ENCODE data around the gene CITED2. TPM values are rescaled to one million over a fixed set of nuclear protein-coding genes. Genes with fewer than 3 reads are reported as not detected.
A peak's percentile ranks its signal among the peaks of the same experiment; 100 is the strongest.

Gene CITED2
- total RNA-seq, 2 experiments from 2014 or later, result 45.1 to 58.1 TPM

DNA sequence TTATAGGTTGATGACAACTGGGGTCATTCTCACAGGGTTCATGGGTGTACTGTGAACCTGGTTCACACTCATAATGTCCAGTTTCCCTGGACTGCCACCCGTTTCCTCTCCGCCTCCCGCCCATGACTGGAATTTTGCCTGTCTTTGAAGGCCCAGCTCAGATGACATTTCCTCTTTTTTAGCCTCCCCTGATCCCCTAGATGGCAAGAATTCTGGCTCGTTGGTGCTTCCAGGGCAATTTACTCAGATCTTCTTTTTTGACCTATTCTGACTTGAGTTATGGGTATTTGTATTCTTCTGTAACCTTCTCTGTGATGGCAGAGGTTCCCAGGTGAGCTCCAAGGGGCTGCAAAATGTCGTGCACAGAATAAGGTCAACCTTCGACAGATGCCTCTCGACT is 5.7 kb upstream of the CITED2 start:
- no peak for ATAC-seq
- no peak overlapping the region for H3K27ac Mint-ChIP-seq
- DNase-seq, result no peak
- POLR2A ChIA-PET, result no interaction called here
- H3K9me3 Mint-ChIP-seq (ENCODE audit: low read depth), result no peaks in the 10 kb centered on the region
- intact Hi-C loops (cut with DNase I, micrococcal nuclease), result no loop called here
- H3K4me3 Mint-ChIP-seq, result no peak overlapping the region
- CTCF ChIA-PET, result interaction anchor here (0.8 to 1.9 kb wide), 3 partner anchors 10 to 161 kb away, joined by 4 to 5 read pairs (median 5); no protein-coding TSS in a partner anchor
- H3K36me3 Mint-ChIP-seq (ENCODE audit: low read depth), result no peaks in the 10 kb centered on the region
- peaks cover 17% of the 10 kb centered on the region for H3K4me1 Mint-ChIP-seq
- H3K27me3 Mint-ChIP-seq, result no peaks in the 10 kb centered on the region

- peak; percentile 42 for DNase-seq
- ChIA-PET CTCF (interaction anchor here (0.6 to 1.9 kb wide), 4 partner anchors 14 to 435 kb away, joined by 3 to 5 read pairs (median 4); no protein-coding TSS in a partner anchor), POLR2A (interaction anchor here (0.6 kb wide), 1 partner anchor 386 kb away, joined by 3 read pairs; no protein-coding TSS in a partner anchor)
- Mint-ChIP-seq H3K36me3 (ENCODE audit: low read depth) (peaks cover 5% of the 10 kb centered on the region), H3K9me3 (ENCODE audit: low read depth) (no peaks in the 10 kb centered on the region), H3K4me3 (no peak overlapping the region), H3K27me3 (no peaks in the 10 kb centered on the region), H3K4me1 (peaks cover 17% of the 10 kb centered on the region), H3K27ac (peak overlapping the region; percentile 27)
- intact Hi-C loops (cut with DNase I, micrococcal nuclease), result loop anchor here (1.0 to 10.0 kb wide), 5 partner anchors 40 to 1546 kb away; no protein-coding TSS in a partner anchor
- ATAC-seq, result no peak
Observed at GRCh38 chr6:139378882-139379341, 4.5 kb upstream of the CITED2 start.

GRCh38 chr6:139378226-139378625 is 3.8 kb upstream of the CITED2 start:
- Mint-ChIP-seq H3K27me3 (no peaks in the 10 kb centered on the region), H3K4me1 (peaks cover 17% of the 10 kb centered on the region), H3K4me3 (no peak overlapping the region), H3K27ac (no peak overlapping the region), H3K9me3 (ENCODE audit: low read depth) (no peaks in the 10 kb centered on the region), H3K36me3 (ENCODE audit: low read depth) (peaks cover 11% of the 10 kb centered on the region)
- DNase-seq (no peak), ATAC-seq (no peak)
- POLR2A ChIA-PET, result no interaction called here
- intact Hi-C loops (cut with DNase I, micrococcal nuclease), result loop anchor here (5.0 to 10.0 kb wide), 4 partner anchors 504 to 1547 kb away; no protein-coding TSS in a partner anchor
- CTCF ChIA-PET, result interaction anchor here (0.6 to 1.9 kb wide), 4 partner anchors 13 to 214 kb away, joined by 3 to 5 read pairs (median 4); no protein-coding TSS in a partner anchor

DNA sequence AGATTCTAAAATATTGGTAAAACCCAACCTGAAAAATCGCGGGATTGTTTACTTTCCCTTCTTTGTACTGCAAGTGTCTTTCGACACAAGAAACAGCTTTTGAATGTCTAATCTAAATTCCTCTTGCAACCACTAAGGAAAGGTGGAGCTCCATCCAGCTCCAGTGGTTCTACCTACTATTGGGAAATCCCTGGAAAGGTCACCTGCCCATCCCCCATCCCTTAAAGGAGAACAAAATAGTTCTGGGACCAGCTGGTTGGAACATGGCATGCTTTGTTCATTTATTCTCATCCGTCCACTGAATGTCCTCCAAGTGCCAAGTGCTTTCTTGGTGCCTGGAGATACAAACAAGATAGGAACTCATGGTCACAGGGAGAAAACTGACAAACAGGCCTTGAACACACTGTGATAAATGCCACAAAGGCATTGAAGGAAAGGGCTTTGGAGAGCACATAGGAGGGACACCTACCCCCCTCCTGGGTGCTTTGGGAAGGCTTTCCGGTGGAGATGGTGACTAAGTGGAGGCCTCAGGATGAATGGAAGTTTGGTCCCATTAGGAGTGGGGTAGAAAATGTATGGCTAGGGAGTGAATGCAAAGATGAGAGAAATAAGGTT is 2.3 kb upstream of the CITED2 start:
- ChIA-PET CTCF (interaction anchor here (1.3 to 7.7 kb wide), 2 partner anchors 157 to 197 kb away, joined by 3 to 94 read pairs; no protein-coding TSS in a partner anchor), POLR2A (no interaction called here)
- DNase-seq, result no peak
- ATAC-seq, result no peak
- no peaks in the 10 kb centered on the region for H3K27me3 Mint-ChIP-seq
- no peak overlapping the region for H3K27ac Mint-ChIP-seq
- H3K36me3 Mint-ChIP-seq (ENCODE audit: low read depth), result peaks cover 23% of the 10 kb centered on the region
- peaks cover 20% of the 10 kb centered on the region for H3K4me1 Mint-ChIP-seq
- intact Hi-C loops (cut with DNase I, micrococcal nuclease), result loop anchor here (5.0 to 10.0 kb wide), 4 partner anchors 506 to 1548 kb away; no protein-coding TSS in a partner anchor
- peak overlapping the region; percentile 99 for H3K4me3 Mint-ChIP-seq
- no peaks in the 10 kb centered on the region for H3K9me3 Mint-ChIP-seq (ENCODE audit: low read depth)

DNA sequence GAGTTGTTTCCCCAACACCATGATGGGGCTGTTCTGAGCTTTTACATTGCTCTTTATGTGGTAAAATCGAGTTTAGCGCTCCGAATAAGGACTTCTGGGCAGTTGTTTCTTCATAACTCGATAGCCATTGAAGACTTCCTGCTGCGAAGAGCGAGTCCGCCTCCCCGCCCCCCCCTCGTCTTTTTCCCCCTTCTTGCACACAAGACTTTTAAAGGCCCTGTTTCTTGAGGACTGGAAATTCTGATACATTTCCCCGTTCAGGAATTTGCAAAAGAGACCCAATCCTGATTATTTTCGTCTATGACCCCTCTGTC is 1.5 kb upstream of the CITED2 start:
- Mint-ChIP-seq H3K36me3 (ENCODE audit: low read depth) (peaks cover 30% of the 10 kb centered on the region), H3K4me1 (peaks cover 28% of the 10 kb centered on the region), H3K27ac (peak overlapping the region; percentile 97), H3K27me3 (no peaks in the 10 kb centered on the region), H3K4me3 (peak overlapping the region; percentile 99), H3K9me3 (ENCODE audit: low read depth) (no peaks in the 10 kb centered on the region)
- intact Hi-C loops (cut with DNase I, micrococcal nuclease), result loop anchor here (5.0 to 10.0 kb wide), 4 partner anchors 506 to 1549 kb away; no protein-coding TSS in a partner anchor
- ATAC-seq (no peak), DNase-seq (peak; percentile 31)
- ChIA-PET CTCF (interaction anchor here (0.8 to 7.7 kb wide), 5 partner anchors 11 to 156 kb away, joined by 4 to 94 read pairs (median 6); partner anchors contain the start of gene TXLNB), POLR2A (interaction anchor here (0.8 kb wide), 1 partner anchor 140 kb away, joined by 3 read pairs; no protein-coding TSS in a partner anchor)

DNA sequence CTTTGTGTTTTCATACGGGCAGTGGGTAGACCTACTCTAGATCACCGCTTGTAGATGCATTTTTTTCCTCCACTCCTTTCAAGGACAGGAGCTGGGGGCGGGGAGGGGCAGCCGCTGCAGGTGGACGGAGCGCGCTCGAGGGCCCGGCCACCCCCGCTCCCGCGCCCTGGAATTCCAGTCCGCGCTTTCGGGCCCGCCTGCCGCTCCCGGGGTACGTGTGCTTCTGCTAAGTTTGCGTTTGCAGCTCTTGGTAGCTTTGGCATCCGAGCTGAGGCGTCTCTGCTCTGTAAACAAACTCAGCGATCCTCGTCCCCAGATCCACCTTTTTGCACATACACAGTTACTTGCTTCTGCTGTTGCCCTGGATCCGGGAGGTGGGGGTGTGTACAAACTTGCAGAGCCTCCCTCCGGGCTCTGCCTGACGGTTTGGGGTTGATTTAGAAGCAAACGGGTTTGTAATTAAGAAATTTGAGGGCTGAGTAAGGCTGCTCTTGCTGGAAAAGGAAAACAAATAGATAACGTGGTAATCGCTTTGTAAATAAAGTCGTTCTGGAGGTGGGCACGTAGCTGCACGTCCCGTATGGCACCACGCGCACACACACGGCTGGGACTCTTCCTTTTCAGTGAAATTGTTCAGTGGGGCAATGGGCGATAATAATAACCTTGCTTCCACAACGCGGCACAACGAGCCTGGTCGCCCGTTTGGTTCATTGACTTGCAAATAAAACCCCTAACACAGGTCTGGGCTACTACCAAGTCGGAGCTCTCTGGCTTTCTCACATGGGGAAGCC is 973 bp upstream of the CITED2 start:
- Mint-ChIP-seq H3K36me3 (ENCODE audit: low read depth) (peaks cover 30% of the 10 kb centered on the region), H3K9me3 (ENCODE audit: low read depth) (no peaks in the 10 kb centered on the region), H3K4me1 (peaks cover 33% of the 10 kb centered on the region), H3K27me3 (no peaks in the 10 kb centered on the region), H3K4me3 (peak overlapping the region; percentile 99), H3K27ac (peak overlapping the region; percentile 97)
- intact Hi-C loops (cut with DNase I, micrococcal nuclease), result loop anchor here (1.0 to 10.0 kb wide), 9 partner anchors 84 to 1549 kb away; partner anchors contain the start of genes HECA (in 1 of the 2) and TXLNB (in 1 of the 2)
- peak; percentile 90 for DNase-seq
- ATAC-seq, result peak; percentile 57
- ChIA-PET POLR2A (interaction anchor here (0.8 to 1.9 kb wide), 6 partner anchors 113 to 602 kb away, joined by 3 to 13 read pairs (median 5); partner anchors contain the start of gene CCDC28A), CTCF (interaction anchor here (0.6 to 7.7 kb wide), 16 partner anchors 9 to 608 kb away, joined by 3 to 94 read pairs (median 4); partner anchors contain the start of gene TXLNB)

GRCh38 chr6:139373928-139374356 is 506 bp downstream of the CITED2 start:
- ChIA-PET CTCF (interaction anchor here (0.6 to 7.7 kb wide), 16 partner anchors 9 to 1296 kb away, joined by 3 to 94 read pairs (median 4); no protein-coding TSS in a partner anchor), POLR2A (interaction anchor here (0.5 to 2.1 kb wide), 13 partner anchors 18 to 600 kb away, joined by 3 to 13 read pairs (median 5); partner anchors contain the start of genes CCDC28A and TXLNB)
- no peaks in the 10 kb centered on the region for H3K9me3 Mint-ChIP-seq (ENCODE audit: low read depth)
- intact Hi-C loops (cut with DNase I, micrococcal nuclease), result loop anchor here (1.0 to 10.0 kb wide), 14 partner anchors 141 to 1551 kb away; partner anchors contain the start of genes ABRACL (in 2 of the 2), REPS1 (in 2 of the 2), CCDC28A (in 1 of the 2) and HECA (in 1 of the 2)
- peak overlapping the region; percentile 99 for H3K27ac Mint-ChIP-seq
- DNase-seq (no peak), ATAC-seq (no peak)
- H3K27me3 Mint-ChIP-seq, result no peaks in the 10 kb centered on the region
- peak overlapping the region; percentile 99 for H3K4me3 Mint-ChIP-seq
- H3K36me3 Mint-ChIP-seq (ENCODE audit: low read depth), result peaks cover 30% of the 10 kb centered on the region
- peaks cover 39% of the 10 kb centered on the region for H3K4me1 Mint-ChIP-seq

GRCh38 chr6:139373154-139373927 is 1.1 kb downstream of the CITED2 start:
- Mint-ChIP-seq H3K9me3 (ENCODE audit: low read depth) (no peaks in the 10 kb centered on the region), H3K4me1 (peaks cover 37% of the 10 kb centered on the region), H3K27me3 (no peaks in the 10 kb centered on the region), H3K4me3 (peak overlapping the region; percentile 99), H3K36me3 (ENCODE audit: low read depth) (peaks cover 30% of the 10 kb centered on the region), H3K27ac (peak overlapping the region; percentile 99)
- ChIA-PET POLR2A (interaction anchor here (0.9 to 2.1 kb wide), 7 partner anchors 10 to 219 kb away, joined by 3 to 7 read pairs (median 5); partner anchors contain the start of gene TXLNB), CTCF (interaction anchor here (0.7 to 7.7 kb wide), 17 partner anchors 9 to 1297 kb away, joined by 3 to 94 read pairs (median 4); no protein-coding TSS in a partner anchor)
- DNase-seq (peak; percentile 88), ATAC-seq (peak; percentile 23)
- intact Hi-C loops (cut with DNase I, micrococcal nuclease), result loop anchor here (2.0 to 10.0 kb wide), 8 partner anchors 147 to 1551 kb away; partner anchors contain the start of genes ABRACL (in 1 of the 2) and REPS1 (in 1 of the 2)

GRCh38 chr6:139372326-139373153 is 1.9 kb downstream of the CITED2 start:
- intact Hi-C loops (cut with DNase I, micrococcal nuclease), result loop anchor here (2.0 to 10.0 kb wide), 8 partner anchors 148 to 1552 kb away; partner anchors contain the start of genes ABRACL (in 1 of the 2) and REPS1 (in 1 of the 2)

More at GRCh38 chr6:139372326-139373153, 1.9 kb downstream of the CITED2 start:
- Mint-ChIP-seq H3K27ac (peak overlapping the region; percentile 95), H3K4me3 (peak overlapping the region; percentile 99), H3K9me3 (ENCODE audit: low read depth) (no peaks in the 10 kb centered on the region), H3K4me1 (peaks cover 43% of the 10 kb centered on the region), H3K36me3 (ENCODE audit: low read depth) (peaks cover 30% of the 10 kb centered on the region), H3K27me3 (no peaks in the 10 kb centered on the region)
- ChIA-PET CTCF (interaction anchor here (0.7 to 7.7 kb wide), 12 partner anchors 8 to 672 kb away, joined by 3 to 94 read pairs (median 4); no protein-coding TSS in a partner anchor), POLR2A (interaction anchor here (0.9 to 2.1 kb wide), 3 partner anchors 11 to 219 kb away, joined by 3 to 5 read pairs (median 3); no protein-coding TSS in a partner anchor)
- DNase-seq, result no peak
- ATAC-seq, result no peak

All from activated CD4-positive, alpha-beta T cell treated with anti-CD3 and anti-CD28 coated beads for 36 hours (primary cell).